ENCODE measurements around the gene PRKCH.
"Not testable (repeated sequence)": the region's sequence is repeated elsewhere in the genome, so short reads cannot be mapped to it uniquely, and the experiment has no call there.

Gene PRKCH

DNA sequence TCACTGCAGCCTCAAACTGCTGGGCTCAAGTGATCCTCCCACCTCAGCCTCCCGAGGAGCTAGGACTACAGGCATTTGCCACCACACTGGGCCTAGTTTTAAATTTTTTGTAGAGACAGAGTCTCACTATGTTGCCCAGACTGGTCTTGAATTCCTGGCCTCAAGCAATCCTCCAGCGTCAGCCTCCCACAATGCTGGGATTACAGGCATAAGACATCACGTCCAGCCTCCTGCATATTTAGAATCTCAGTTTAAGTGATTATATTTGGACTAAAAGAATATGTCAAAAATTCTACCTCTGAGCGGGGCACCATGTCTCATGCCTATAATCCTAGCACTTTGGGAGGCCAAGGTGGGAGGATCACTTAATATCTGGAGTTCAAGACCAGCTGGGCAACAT is 12.7 kb upstream of the PRKCH start:
- DNase-seq: not testable (repeated sequence)

DNA sequence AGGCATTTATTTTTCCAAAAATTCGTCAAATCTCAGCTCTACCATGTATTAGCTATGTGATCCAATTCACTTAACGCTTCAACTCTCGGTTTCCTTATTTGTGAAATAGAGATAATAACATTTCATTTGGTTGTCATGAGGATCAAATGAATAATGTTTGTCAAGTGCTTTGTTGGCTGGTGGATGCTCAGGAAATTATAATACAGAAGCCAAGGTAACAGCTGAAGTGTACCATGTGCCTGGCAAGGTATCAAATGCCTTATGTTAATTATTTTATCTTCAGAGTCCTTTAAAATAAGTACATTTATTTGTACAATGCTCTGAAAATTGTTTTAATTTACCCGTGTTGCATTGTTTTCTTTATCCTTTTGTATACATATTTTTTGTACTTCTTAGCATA is 6.1 kb upstream of the PRKCH start:
- no peak for DNase-seq

GRCh38 chr14:61319086-61319485 is 2.3 kb upstream of the PRKCH start:
- DNase-seq: no peak

- DNase-seq: no peak
These were observed 1.7 kb upstream of the PRKCH start for GRCh38 chr14:61319706-61320105.

- not testable (repeated sequence) for DNase-seq
These were observed 1.2 kb upstream of the PRKCH start for GRCh38 chr14:61320170-61320569.

DNA sequence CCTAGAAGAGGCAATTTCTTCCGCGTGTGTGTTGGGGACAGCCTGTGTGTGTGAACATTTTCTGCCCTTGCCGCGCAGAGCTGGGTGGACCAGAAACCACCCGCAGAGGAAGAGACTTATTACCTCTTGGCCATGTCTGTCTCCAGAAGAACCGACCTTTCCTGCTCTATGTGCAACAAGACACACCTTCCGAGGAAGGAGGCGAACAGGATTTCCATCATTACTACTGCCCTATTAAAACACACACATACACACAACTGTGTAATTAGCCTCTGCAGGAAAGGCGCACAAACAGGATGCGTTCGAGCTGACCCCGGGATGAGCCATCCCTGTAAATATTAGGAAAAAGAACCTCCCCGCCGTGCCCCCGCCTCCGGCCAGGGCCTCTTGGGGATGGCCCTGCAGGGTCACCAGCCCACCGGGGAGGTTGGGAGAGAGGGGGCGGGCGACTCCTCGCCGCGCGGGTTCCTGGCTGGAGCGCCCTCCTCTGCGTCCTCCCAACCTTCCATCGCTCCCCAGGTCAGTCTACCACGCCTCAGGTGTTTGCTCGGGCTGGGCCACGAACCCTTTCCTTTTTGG is 484 bp upstream of the PRKCH start:
- DNase-seq: no peak

DNA sequence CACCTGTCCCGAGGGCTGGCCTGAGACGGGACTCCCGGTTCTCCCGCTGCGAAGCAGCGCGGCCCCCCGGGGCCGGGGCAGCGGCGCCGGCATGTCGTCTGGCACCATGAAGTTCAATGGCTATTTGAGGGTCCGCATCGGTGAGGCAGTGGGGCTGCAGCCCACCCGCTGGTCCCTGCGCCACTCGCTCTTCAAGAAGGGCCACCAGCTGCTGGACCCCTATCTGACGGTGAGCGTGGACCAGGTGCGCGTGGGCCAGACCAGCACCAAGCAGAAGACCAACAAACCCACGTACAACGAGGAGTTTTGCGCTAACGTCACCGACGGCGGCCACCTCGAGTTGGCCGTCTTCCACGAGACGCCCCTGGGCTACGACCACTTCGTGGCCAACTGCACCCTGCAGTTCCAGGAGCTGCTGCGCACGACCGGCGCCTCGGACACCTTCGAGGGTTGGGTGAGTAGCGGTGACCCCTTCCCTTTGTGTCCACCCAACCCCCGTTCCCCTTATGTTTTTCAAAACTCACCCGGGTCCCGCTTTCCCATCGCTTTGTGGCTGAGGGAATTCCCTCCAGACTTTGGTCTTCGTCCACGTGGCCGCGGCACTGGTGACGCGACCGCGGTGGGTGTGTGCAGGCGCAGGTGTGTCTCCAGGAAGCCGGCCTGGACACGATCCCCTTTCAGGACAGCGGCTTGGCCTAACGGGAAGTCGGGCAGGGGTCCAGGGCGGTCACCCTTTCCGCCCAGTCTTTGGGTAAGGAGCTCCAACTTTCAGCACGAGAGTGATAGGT is 826 bp downstream of the PRKCH start:
- no peak for DNase-seq

GRCh38 chr14:61322799-61323290 is 1.5 kb downstream of the PRKCH start:
- no peak for DNase-seq

GRCh38 chr14:61323970-61324369 is 2.6 kb downstream of the PRKCH start:
- no peak for DNase-seq

DNA sequence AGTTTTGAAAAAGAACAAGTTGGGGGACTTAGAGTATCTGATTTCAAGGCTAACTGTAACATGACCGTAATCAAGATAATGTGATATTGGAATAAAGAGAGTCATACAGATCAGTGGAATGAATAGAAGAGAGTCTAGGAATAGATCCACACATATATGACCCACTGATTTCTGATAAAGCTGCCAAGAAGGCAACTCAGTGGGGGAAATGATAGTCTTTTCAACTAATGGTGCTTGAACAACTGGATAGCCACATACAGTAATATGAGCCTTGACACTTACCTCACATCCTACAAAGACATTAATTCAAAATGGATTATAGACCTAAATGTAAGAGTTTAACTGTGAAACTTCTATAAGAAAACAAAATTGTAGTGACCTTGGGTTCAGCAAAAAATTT is 3.8 kb downstream of the PRKCH start:
- DNase-seq: no peak

GRCh38 chr14:61326146-61326545 is 4.8 kb downstream of the PRKCH start:
- no peak for DNase-seq

GRCh38 chr14:61326847-61327246 is 5.5 kb downstream of the PRKCH start:
- DNase-seq: no peak

DNA sequence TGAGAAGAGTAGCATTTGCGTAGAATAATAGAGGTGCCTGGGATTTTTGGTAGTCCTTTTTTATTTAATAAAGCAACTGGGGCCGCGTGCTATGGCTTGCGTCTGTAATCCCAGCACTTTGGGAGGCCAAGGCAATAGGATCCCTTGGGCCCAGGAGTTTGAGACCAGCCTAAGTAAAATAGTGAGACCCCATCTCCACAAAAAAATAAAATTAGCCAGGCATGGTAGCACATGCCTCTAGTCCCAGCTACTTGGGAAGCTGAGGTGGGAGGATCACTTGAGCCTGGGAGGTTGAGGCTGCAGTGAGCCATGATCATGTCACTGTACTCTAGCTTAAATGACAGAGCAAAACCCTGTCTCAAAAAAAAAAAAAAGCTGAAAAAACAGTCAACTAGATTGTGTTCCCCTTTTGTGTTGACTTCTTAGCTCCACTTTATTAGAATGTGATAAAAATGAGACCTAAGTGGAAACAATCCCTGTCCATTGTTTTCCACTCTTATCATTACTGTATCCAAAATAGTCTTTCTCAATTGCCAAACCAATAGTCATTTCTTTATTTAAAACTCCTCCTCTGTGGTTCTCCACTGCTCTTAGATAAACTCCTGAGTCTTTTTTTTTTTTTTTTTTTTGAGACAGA is 7.4 kb downstream of the PRKCH start:
- DNase-seq: no peak

- DNase-seq: no peak
These were observed 8.2 kb downstream of the PRKCH start for GRCh38 chr14:61329478-61330051.

DNA sequence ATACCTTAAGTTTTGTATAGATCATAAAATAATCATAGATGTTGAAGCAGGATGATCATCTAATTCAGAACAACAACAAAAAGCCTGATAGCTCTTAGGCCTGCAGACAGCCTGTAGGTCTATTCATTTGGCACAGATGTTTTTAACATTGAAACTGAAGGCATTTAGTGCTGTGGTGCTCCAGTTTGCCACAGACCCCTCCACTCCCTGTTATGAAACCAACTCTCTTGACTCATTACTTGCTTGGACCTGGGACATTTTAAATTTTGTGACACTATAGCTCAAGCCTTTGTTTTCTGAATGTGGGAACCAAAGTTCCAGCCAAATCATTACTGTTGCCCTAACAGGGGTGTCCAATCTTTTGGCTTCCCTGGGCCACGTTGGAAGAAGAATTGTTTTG is 9.1 kb downstream of the PRKCH start:
- DNase-seq: no peak

DNA sequence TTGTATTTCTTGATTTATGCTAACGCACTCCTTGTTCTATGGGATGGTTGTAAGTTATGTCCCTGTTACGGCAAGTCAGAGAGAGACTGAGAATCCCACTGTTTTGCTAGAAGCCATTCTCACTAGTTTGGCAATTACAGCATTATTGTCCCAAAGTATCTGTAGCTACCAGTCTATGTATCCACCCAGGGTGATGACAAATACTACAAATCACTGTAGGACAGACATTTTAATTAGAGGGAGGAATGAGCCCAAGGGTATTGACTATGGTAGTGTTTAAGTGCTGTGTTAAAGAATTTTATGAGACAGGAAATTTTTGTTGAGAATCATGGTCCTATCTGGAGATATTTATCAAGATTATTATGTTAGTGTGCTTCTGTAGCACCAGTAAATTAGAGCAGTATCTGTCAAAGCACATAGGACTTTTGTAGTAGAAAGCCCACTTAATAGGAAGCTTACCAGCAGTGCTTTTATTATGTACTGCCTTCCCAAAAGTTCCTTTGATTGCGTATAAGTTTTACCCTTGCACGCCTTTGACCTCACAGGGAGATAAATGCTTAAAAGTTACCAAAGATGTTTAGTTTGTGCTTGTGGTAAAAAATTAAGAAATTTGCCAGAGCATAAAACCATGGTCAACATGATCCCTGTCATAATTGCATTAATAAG is 10.7 kb downstream of the PRKCH start:
- DNase-seq: no peak

GRCh38 chr14:61332658-61333029 is 11.3 kb downstream of the PRKCH start:
- no peak for DNase-seq

GRCh38 chr14:61333087-61333486 is 11.7 kb downstream of the PRKCH start:
- DNase-seq: no peak

DNA sequence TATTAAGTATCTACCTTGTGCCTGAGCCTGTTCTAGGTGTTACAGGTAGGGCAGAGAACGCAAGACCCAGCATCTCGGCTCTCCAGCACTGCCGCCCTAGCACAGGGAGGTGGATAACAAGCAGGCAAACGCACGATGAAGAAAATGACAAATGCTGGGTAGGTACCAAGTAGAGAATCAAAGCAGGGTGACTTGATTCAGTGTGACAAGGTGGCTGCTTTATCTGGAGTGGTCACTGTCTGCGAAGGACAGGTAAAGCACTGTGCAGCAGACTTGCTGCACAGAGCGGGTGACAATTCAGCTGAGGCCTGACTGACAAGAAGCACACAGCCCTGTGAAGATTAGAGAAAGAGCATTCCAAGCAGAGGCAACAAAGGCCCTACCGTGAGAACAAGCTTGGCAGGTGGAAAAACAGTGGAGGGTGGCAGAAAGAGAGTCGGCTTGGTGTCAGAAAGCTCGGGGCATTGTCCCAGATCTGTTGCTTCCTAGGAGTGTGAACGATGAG is 12.9 kb downstream of the PRKCH start:
- no peak for DNase-seq

GRCh38 chr14:61335049-61335448 is 13.7 kb downstream of the PRKCH start:
- no peak for DNase-seq

DNA sequence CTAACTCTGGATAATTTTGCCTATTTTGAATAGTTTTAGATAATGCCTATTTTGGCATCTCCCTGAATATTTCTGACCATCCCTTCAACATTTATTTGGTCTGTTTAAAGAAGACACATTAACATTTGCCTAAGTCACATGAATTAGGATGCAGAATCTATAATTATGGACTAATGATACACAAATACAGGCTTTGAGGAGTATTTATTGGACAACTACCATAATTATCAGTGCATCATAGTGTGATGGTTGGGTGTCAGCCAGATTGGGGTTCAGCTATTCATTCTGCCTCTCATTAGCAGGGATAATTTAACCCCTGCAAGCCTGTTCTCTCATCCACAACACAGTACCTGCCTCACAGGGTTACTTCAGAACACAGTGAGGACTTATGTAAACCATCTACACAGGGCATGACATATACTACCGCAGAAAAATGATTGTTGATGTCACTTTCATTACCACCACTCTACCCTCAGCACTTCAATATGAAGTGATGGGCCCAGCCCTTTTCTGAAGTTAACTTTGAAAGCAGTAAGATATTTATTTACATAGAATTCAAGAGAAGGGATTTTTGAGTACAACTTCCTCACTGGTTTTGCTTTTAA is 14.4 kb downstream of the PRKCH start:
- no peak for DNase-seq

GRCh38 chr14:61337893-61338292 is 16.5 kb downstream of the PRKCH start:
- no peak for DNase-seq

DNA sequence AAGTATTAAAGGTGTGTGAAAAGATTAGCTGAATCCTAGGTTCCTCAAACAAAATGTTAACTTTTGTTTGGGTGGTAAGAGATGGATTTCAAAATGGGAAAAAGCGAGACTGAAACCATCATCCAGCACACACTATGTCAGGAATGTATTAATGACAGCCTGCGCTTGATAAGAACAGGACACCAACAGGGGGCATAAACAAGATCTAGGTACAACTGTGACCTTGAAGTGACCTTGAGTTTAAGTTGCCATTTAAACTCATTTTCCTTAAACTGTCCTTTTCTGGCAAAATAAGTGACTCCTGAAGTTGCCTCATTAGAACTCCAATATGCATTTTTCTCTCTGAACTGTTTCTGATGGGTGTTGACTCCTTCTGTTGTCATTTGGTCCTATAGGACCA is 17.1 kb downstream of the PRKCH start:
- DNase-seq: no peak
